KMS-11 (cell line): ENCODE results near the gene ATP1B3.

Source experiments
- H2AFZ ChIP-seq: fragments of 200-600 bp; sonication (generic); 2 replicates; pipeline ENCODE4 v1.6.1; 2016; ENCODE audit warnings: antibody characterized with exemption, mixed run types, low read depth
- H3K27ac ChIP-seq: fragments of 200-600 bp; sonication (generic); 2 replicates; pipeline ENCODE4 v1.6.1; 2016; ENCODE audit warnings: mild to moderate bottlenecking, mixed run types
- H3K27me3 ChIP-seq: fragments of 200-600 bp; sonication (generic); 2 replicates; pipeline ENCODE4 v1.6.1; 2017; ENCODE audit warnings: mild to moderate bottlenecking, low read depth, mixed run types, moderate library complexity; ENCODE audit not compliant: insufficient read depth
- H3K36me3 ChIP-seq: fragments of 200-600 bp; sonication (generic); 2 replicates; pipeline ENCODE4 v1.6.1; 2017; ENCODE audit warnings: mild to moderate bottlenecking, mixed run types; ENCODE audit not compliant: insufficient read depth
- H3K4me1 ChIP-seq: fragments of 200-600 bp; sonication (generic); 2 replicates; pipeline ENCODE4 v1.6.1; 2016; ENCODE audit warnings: mild to moderate bottlenecking, low read depth, mixed run types; ENCODE audit not compliant: poor library complexity, severe bottlenecking
- H3K4me2 ChIP-seq: fragments of 200-600 bp; sonication (generic); 2 replicates; pipeline ENCODE4 v1.7.0; 2016; ENCODE audit warnings: mild to moderate bottlenecking, mixed run types
- H3K4me3 ChIP-seq: fragments of 200-600 bp; sonication (generic); IDR thresholded peaks from 2 replicates; pipeline ENCODE4 v1.6.1; 2017; ENCODE audit warnings: low read depth, low read length, mixed read lengths; ENCODE audit not compliant: insufficient read depth
- H3K79me2 ChIP-seq: fragments of 200-600 bp; sonication (generic); 2 replicates; pipeline ENCODE4 v1.6.1; 2016; ENCODE audit warnings: low read depth, mixed run types; ENCODE audit not compliant: insufficient read depth
- H3K9ac ChIP-seq: fragments of 200-600 bp; sonication (generic); 2 replicates; pipeline ENCODE4 v1.6.1; 2016; ENCODE audit warnings: mild to moderate bottlenecking, mixed run types
- H4K20me1 ChIP-seq: fragments of 200-600 bp; sonication (generic); 2 replicates; pipeline ENCODE4 v1.6.1; 2016; ENCODE audit warnings: mild to moderate bottlenecking, mixed run types; ENCODE audit not compliant: insufficient read depth
- CTCF ChIP-seq: fragments of 200-600 bp; sonication (generic); conservative IDR thresholded peaks from 2 replicates; pipeline ENCODE4 v1.6.1; 2017; ENCODE audit warnings: low read depth, mild to moderate bottlenecking, antibody characterized with exemption, low read length, moderate library complexity, mixed read lengths

Gene ATP1B3

DNA sequence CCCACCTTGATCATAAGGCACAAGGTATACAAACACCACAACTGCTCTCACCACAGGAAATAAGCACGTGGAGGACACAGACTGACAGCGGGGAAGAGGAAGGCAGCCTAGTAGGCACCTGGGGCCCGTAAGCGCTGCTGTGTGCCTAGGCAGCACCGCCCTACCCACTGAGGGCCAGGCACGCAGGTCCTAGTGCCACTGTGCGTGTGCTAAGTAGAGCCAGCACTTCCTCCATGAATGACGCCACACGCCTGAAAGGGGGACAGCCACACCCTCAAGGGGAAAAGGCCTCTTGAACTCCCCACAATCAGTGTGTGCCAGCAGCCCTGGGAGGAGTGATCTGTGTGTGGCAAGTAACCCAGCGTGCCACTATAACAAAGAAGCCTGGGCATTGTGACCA is 73.0 kb downstream of the ATP1B3 start:
- Histone ChIP-seq H3K9ac (no peak overlapping the region), H4K20me1 (no peaks in the 10 kb centered on the region), H3K4me1 (peaks cover 3% of the 10 kb centered on the region), H3K4me2 (no peak overlapping the region), H2AFZ (no peak overlapping the region), H3K4me3 (no peak overlapping the region), H3K79me2 (no peaks in the 10 kb centered on the region), H3K27me3 (no peaks in the 10 kb centered on the region), H3K27ac (no peak overlapping the region), H3K36me3 (no peaks in the 10 kb centered on the region)
- TF ChIP-seq CTCF = no peak

DNA sequence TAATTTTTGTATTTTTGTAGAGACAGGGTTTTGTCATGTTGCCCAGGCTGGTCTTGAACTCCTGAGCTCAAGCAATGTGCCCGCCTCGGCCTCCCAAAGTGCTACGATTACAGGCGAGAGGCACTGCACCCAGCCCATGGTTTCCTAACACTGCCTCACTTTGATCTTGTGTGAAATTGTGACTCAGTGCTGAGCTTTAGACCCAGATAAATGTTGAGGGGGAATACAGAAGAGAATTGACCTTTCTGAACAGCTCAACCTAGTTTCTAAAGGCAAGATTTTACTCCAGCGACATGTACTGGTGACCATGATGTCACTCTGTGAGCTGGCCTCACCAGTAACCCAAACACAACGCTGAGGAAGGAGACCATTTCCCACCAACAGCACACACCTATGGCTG is 73.5 kb downstream of the ATP1B3 start:
- H3K9ac ChIP-seq = no peak overlapping the region
- H3K36me3 ChIP-seq = no peaks in the 10 kb centered on the region
- no peak overlapping the region for H3K27ac ChIP-seq
- H3K79me2 ChIP-seq = no peaks in the 10 kb centered on the region
- TF ChIP-seq CTCF = no peak
- no peaks in the 10 kb centered on the region for H4K20me1 ChIP-seq
- no peak overlapping the region for H3K4me2 ChIP-seq
- H3K27me3 ChIP-seq = no peaks in the 10 kb centered on the region
- H2AFZ ChIP-seq = no peak overlapping the region
- no peak overlapping the region for H3K4me3 ChIP-seq
- peaks cover 9% of the 10 kb centered on the region for H3K4me1 ChIP-seq

DNA sequence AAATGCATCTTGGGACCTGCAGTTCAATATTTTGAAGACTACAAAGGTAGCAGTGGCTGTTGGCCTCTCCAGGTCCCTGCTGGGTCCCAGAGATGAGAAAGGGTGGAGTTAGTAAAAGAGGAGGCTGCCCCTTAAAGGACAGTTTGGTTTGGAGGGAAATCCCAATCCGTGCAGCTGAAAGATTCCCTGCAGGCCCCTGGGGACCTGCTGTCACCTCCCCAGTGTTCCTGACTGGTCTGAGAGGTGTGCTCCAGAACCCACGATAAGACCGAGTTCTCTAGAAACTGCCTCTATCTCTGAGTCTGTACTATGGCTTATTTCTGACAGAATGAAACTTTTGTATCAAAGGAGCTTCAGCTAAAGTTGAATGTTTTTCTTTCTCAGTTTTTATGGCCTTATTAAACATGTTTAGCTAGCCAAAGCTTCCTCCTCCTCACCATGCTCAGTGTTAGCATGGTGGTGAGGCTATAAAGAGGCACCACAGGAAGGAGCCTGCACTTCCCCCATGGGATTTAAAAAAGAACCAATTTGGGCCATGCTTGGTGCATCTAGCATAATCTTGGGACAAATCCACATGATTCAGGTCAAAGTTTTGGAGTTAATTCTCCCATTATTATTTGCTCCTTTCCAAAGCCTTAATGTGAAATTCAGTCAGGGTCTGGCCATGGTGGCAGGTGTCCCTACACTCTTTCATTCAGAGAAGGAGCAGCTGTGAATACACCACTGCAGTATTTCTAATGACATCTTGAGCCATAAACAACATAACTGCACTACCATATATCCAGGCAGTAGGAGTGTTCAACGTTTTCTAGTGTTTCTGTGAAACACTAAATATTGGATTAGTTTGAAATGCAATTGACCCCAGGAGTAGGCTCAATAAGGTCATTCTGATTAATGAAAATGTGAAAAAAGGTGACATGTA is 74.4 kb downstream of the ATP1B3 start:
- Histone ChIP-seq H3K9ac (no peak overlapping the region), H3K27ac (no peak overlapping the region), H3K4me1 (peaks cover 18% of the 10 kb centered on the region), H3K36me3 (no peaks in the 10 kb centered on the region), H3K4me3 (no peak overlapping the region), H3K27me3 (no peaks in the 10 kb centered on the region), H4K20me1 (no peaks in the 10 kb centered on the region), H2AFZ (no peak overlapping the region), H3K79me2 (no peaks in the 10 kb centered on the region), H3K4me2 (no peak overlapping the region)
- no peak for TF ChIP-seq CTCF

- H3K27ac ChIP-seq = no peak overlapping the region
- no peaks in the 10 kb centered on the region for H3K79me2 ChIP-seq
- H3K9ac ChIP-seq = no peak overlapping the region
- no peaks in the 10 kb centered on the region for H3K27me3 ChIP-seq
- H4K20me1 ChIP-seq = no peaks in the 10 kb centered on the region
- no peaks in the 10 kb centered on the region for H3K36me3 ChIP-seq
- H3K4me3 ChIP-seq = no peak overlapping the region
- H3K4me1 ChIP-seq = peaks cover 21% of the 10 kb centered on the region
- H3K4me2 ChIP-seq = no peak overlapping the region
- H2AFZ ChIP-seq = no peak overlapping the region
- TF ChIP-seq CTCF = no peak
These were observed 76.2 kb downstream of the ATP1B3 start for GRCh38 chr3:141952611-141953010.
